Fibroblast of lung (primary cell): Measurements from ENCODE around the gene CHST13.

Experiments used
- EZH2 ChIP-seq: IDR thresholded peaks from 2 replicates; pipeline ENCODE4 v1.5.1; 2012; ENCODE audit warnings: low read length, control low read depth, mild to moderate bottlenecking; ENCODE audit errors: missing control alignments
- TF ChIP-seq, protein P1 (sequence below), 2 donors: IDR thresholded peaks in 1 of 2; conservative IDR thresholded peaks in 1 of 2; 1 replicate in 1 of 2; 2 replicates in 1 of 2; pipeline ENCODE4 v1.5.1; 2011 to 2012; ENCODE audit warnings: low read length in 2 of 2, control low read depth in 1 of 2, inconsistent platforms in 1 of 2, low read depth in 1 of 2, mild to moderate bottlenecking in 1 of 2

DNA sequence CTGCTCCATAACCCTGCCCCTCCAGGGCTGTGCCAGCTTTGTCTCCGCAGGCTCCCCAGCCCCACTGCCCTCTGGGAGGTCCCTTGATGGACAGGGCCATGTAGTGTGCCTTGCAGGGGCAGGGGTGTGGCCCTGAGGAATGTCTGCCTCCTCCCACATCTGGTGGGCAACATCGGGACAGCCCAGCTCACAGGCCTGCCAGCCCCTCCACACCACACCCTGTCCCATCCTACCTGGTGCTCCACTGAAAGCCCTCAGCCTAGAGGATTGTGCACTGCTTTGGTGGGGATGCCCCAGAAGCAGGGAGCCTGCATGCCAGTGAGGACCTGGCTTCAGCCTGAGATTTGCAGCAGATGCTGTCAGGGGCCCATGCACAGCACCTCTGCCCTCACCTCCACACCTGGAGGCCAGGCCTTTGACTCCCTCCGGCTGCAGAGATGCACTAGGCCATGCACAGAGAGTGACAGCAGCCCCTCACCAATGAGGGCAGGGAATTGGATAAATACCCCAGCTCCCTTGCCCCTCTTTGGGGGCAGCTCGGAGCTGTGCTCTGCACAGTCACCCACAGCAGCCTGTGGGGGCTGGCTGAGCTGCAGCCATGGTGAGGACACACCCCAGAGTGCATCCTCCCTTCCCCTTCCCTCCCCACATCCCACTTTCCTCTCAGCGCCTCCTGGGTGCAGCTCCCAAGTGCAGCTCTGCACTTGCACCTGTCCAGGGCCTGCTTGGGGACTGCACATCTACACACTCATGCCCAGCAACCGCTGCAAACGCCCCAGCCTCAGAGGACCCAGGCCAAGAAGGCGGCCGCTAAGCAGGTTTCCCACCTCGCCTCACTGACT is 32.1 kb downstream of the CHST13 start:
- no peak for TF ChIP-seq EZH2
- TF ChIP-seq, protein P1, sequence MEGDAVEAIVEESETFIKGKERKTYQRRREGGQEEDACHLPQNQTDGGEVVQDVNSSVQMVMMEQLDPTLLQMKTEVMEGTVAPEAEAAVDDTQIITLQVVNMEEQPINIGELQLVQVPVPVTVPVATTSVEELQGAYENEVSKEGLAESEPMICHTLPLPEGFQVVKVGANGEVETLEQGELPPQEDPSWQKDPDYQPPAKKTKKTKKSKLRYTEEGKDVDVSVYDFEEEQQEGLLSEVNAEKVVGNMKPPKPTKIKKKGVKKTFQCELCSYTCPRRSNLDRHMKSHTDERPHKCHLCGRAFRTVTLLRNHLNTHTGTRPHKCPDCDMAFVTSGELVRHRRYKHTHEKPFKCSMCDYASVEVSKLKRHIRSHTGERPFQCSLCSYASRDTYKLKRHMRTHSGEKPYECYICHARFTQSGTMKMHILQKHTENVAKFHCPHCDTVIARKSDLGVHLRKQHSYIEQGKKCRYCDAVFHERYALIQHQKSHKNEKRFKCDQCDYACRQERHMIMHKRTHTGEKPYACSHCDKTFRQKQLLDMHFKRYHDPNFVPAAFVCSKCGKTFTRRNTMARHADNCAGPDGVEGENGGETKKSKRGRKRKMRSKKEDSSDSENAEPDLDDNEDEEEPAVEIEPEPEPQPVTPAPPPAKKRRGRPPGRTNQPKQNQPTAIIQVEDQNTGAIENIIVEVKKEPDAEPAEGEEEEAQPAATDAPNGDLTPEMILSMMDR (conservative IDR thresholded peaks at IDR 0.05 in 1 of 2, IDR thresholded peaks at IDR 0.05 in 1 of 2; ENCODE audit: low read depth in 1 of 2, low read length in 2 of 2): no peak
